Left ventricle myocardium superior (tissue), 1 donor: Measurements from ENCODE around the gene ACTL6A. TPM values are rescaled to one million over a fixed set of nuclear protein-coding genes. Genes with fewer than 3 reads are reported as not detected.

Experiments
- total RNA-seq: library from RNA; stranded (reverse); fragmentation: NEBNext Ultra II Directional; extraction: Animal tissue kit (Norgen Biotek cat#: 25700); gene quantifications from one replicate; pipeline ENCODE4 v1.2.1, GENCODE V29; 2021
- donor health status: DM: no; HTN: yes; CAD: no; lungs with severe emphysema.

Gene ACTL6A
- total RNA-seq, 1 donor from 2014 or later = 20.3 TPM

Other genes with a start within 250 kb of the ACTL6A start
- 34.4 TPM for gene ZNF639, start 239.9 kb upstream of the ACTL6A start, total RNA-seq
- gene MFN1, start 215.2 kb upstream of the ACTL6A start, total RNA-seq = 65.1 TPM
- 16.3 TPM for gene GNB4, start 111.5 kb upstream of the ACTL6A start, total RNA-seq
- 47.8 TPM for gene MRPL47, start 41.7 kb downstream of the ACTL6A start, total RNA-seq
- 363 TPM for gene NDUFB5, start 41.9 kb downstream of the ACTL6A start, total RNA-seq
- 156 TPM for gene USP13, start 90.1 kb downstream of the ACTL6A start, total RNA-seq